Nephron progenitor cell (in vitro differentiated cells): ENCODE data around the gene SCGB3A2.

ENCODE experiments used
- DNase-seq: peaks from one replicate; pipeline ENCODE4 v3.0.0; 2021
- H3K27ac Mint-ChIP-seq: 2 replicates; pipeline ENCODE4 v1.8.0; 2021; ENCODE audit warnings: mild to moderate bottlenecking, moderate library complexity, mixed read lengths
- H3K27me3 Mint-ChIP-seq: 2 replicates; pipeline ENCODE4 v1.8.0; 2021; ENCODE audit warnings: mild to moderate bottlenecking, low read depth, mixed read lengths; ENCODE audit not compliant: poor library complexity
- H3K36me3 Mint-ChIP-seq: 2 replicates; pipeline ENCODE4 v1.8.0; 2021; ENCODE audit warnings: low read depth, mixed read lengths
- H3K4me1 Mint-ChIP-seq: 2 replicates; pipeline ENCODE4 v1.8.0; 2021; ENCODE audit warnings: mixed read lengths
- H3K4me3 Mint-ChIP-seq: 2 replicates; pipeline ENCODE4 v1.8.0; 2021; ENCODE audit warnings: mild to moderate bottlenecking, moderate library complexity, mixed read lengths
- H3K9me3 Mint-ChIP-seq: 2 replicates; pipeline ENCODE4 v1.8.0; 2021; ENCODE audit warnings: mild to moderate bottlenecking, moderate library complexity, mixed read lengths
- CTCF ChIP-seq: fragments of 200-600 bp; sonication (generic); IDR thresholded peaks from 2 replicates; pipeline ENCODE4 v1.5.0; 2021; ENCODE audit warnings: antibody characterized with exemption

The SCGB3A2 gene

GRCh38 chr5:147842869-147843268 is 35.6 kb upstream of the SCGB3A2 start:
- no peak overlapping the region for H3K4me3 Mint-ChIP-seq
- no peak overlapping the region for H3K27ac Mint-ChIP-seq
- no peaks in the 10 kb centered on the region for H3K9me3 Mint-ChIP-seq
- TF ChIP-seq CTCF = no peak
- no peaks in the 10 kb centered on the region for H3K27me3 Mint-ChIP-seq
- no peak for DNase-seq
- no peaks in the 10 kb centered on the region for H3K4me1 Mint-ChIP-seq
- no peaks in the 10 kb centered on the region for H3K36me3 Mint-ChIP-seq

- H3K9me3 Mint-ChIP-seq = no peaks in the 10 kb centered on the region
- H3K27me3 Mint-ChIP-seq = peaks cover 4% of the 10 kb centered on the region
- H3K27ac Mint-ChIP-seq = no peak overlapping the region
- no peaks in the 10 kb centered on the region for H3K4me1 Mint-ChIP-seq
- DNase-seq = no peak
- H3K4me3 Mint-ChIP-seq = no peak overlapping the region
- no peaks in the 10 kb centered on the region for H3K36me3 Mint-ChIP-seq
- TF ChIP-seq CTCF = no peak
Measured at GRCh38 chr5:147844846-147845245, 33.7 kb upstream of the SCGB3A2 start.

GRCh38 chr5:147845618-147846017 is 32.9 kb upstream of the SCGB3A2 start:
- Mint-ChIP-seq H3K27me3 (peaks cover 5% of the 10 kb centered on the region), H3K4me3 (no peak overlapping the region), H3K9me3 (no peaks in the 10 kb centered on the region), H3K36me3 (no peaks in the 10 kb centered on the region), H3K4me1 (no peaks in the 10 kb centered on the region), H3K27ac (no peak overlapping the region)
- no peak for DNase-seq
- no peak for TF ChIP-seq CTCF

- Mint-ChIP-seq H3K9me3 (no peaks in the 10 kb centered on the region), H3K36me3 (no peaks in the 10 kb centered on the region), H3K27ac (no peak overlapping the region), H3K4me1 (no peaks in the 10 kb centered on the region), H3K27me3 (peaks cover 5% of the 10 kb centered on the region), H3K4me3 (no peak overlapping the region)
- no peak for TF ChIP-seq CTCF
- DNase-seq = no peak
Measured at GRCh38 chr5:147849226-147849625, 29.3 kb upstream of the SCGB3A2 start.

GRCh38 chr5:147851578-147851977 is 26.9 kb upstream of the SCGB3A2 start:
- Mint-ChIP-seq H3K9me3 (no peaks in the 10 kb centered on the region), H3K27me3 (peaks cover 5% of the 10 kb centered on the region), H3K4me3 (no peak overlapping the region), H3K4me1 (no peaks in the 10 kb centered on the region), H3K36me3 (no peaks in the 10 kb centered on the region), H3K27ac (no peak overlapping the region)
- no peak for DNase-seq
- no peak for TF ChIP-seq CTCF

GRCh38 chr5:147852365-147852764 is 26.1 kb upstream of the SCGB3A2 start:
- TF ChIP-seq CTCF = no peak
- no peaks in the 10 kb centered on the region for H3K4me1 Mint-ChIP-seq
- H3K27ac Mint-ChIP-seq = no peak overlapping the region
- no peak overlapping the region for H3K4me3 Mint-ChIP-seq
- peaks cover 5% of the 10 kb centered on the region for H3K27me3 Mint-ChIP-seq
- DNase-seq = no peak
- H3K36me3 Mint-ChIP-seq = no peaks in the 10 kb centered on the region
- no peaks in the 10 kb centered on the region for H3K9me3 Mint-ChIP-seq
